ENCODE results near the gene PTBP1.

PTBP1 gene

GRCh38 chr19:781800-782184 is 15.5 kb upstream of the PTBP1 start:
- H3K4me3 ChIP-seq (ENCODE audit: low read depth, low read length), result peak overlapping the region; percentile 22
- in situ Hi-C loops (cut with HindIII; ENCODE audit: low sequenced_read_pairs), result no loop called here
- no peak for TF ChIP-seq CTCF (IDR thresholded peaks at IDR 0.05; ENCODE audit: low read depth, low read length, missing control alignments)
- no peak for DNase-seq (ENCODE audit: low read depth)

GRCh38 chr19:782185-782877 is 14.9 kb upstream of the PTBP1 start:
- DNase-seq (ENCODE audit: low read depth), result no peak
- peak overlapping the region; percentile 22 for H3K4me3 ChIP-seq (ENCODE audit: low read depth, low read length)
- TF ChIP-seq CTCF (IDR thresholded peaks at IDR 0.05; ENCODE audit: low read depth, low read length, missing control alignments), result no peak
- in situ Hi-C loops (cut with HindIII; ENCODE audit: low sequenced_read_pairs), result no loop called here

GRCh38 chr19:782878-783668 is 14.2 kb upstream of the PTBP1 start:
- peak overlapping the region; percentile 22 for H3K4me3 ChIP-seq (ENCODE audit: low read depth, low read length)
- TF ChIP-seq CTCF (IDR thresholded peaks at IDR 0.05; ENCODE audit: low read depth, low read length, missing control alignments), result no peak
- in situ Hi-C loops (cut with HindIII; ENCODE audit: low sequenced_read_pairs), result no loop called here
- DNase-seq (ENCODE audit: low read depth), result no peak

- TF ChIP-seq CTCF (IDR thresholded peaks at IDR 0.05; ENCODE audit: low read depth, low read length, missing control alignments), result no peak
- no peak for DNase-seq (ENCODE audit: low read depth)
- no peak overlapping the region for H3K4me3 ChIP-seq (ENCODE audit: low read depth, low read length)
- in situ Hi-C loops (cut with HindIII; ENCODE audit: low sequenced_read_pairs), result no loop called here
Observed at GRCh38 chr19:784541-784940, 12.7 kb upstream of the PTBP1 start.

GRCh38 chr19:787536-787935 is 9.7 kb upstream of the PTBP1 start:
- H3K4me3 ChIP-seq (ENCODE audit: low read depth, low read length), result no peak overlapping the region
- DNase-seq (ENCODE audit: low read depth), result no peak
- in situ Hi-C loops (cut with HindIII; ENCODE audit: low sequenced_read_pairs), result no loop called here
- TF ChIP-seq CTCF (IDR thresholded peaks at IDR 0.05; ENCODE audit: low read depth, low read length, missing control alignments), result no peak

GRCh38 chr19:788686-788982 is 8.6 kb upstream of the PTBP1 start:
- no peak overlapping the region for H3K4me3 ChIP-seq (ENCODE audit: low read depth, low read length)
- DNase-seq (ENCODE audit: low read depth), result no peak
- in situ Hi-C loops (cut with HindIII; ENCODE audit: low sequenced_read_pairs), result no loop called here
- no peak for TF ChIP-seq CTCF (IDR thresholded peaks at IDR 0.05; ENCODE audit: low read depth, low read length, missing control alignments)

Measured in astrocyte of the cerebellum (primary cell).